NB4 (cell line): ENCODE results near the gene GCLC.

ENCODE experiments used
- CTCF ChIP-seq: IDR thresholded peaks from one replicate; pipeline ENCODE4 v1.5.1; 2012; ENCODE audit warnings: low read depth, low read length
- POLR2A ChIP-seq: IDR thresholded peaks from 2 replicates; pipeline ENCODE4 v1.6.1; 2011; ENCODE audit warnings: mild to moderate bottlenecking; ENCODE audit not compliant: insufficient read length; ENCODE audit errors: extremely low read depth

DNA sequence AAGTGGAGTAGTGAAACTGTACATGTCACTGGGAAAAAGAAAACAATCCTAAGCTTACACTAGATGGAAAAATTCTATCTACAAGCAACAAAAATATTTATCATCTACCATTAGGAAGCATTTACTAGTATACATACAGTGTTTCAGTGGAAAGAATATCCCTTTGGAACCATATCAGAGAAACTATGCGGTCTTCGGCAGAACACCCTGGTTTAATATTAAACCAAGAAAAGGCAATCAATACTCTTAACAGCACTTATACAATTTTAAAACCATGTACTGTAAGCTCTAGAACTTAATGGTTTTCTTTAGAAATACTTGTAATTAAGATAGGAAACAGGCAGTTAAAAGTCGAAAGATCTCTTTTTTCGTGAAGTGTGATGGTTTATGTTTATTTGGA, 32.3 kb downstream of the GCLC start:
- TF ChIP-seq CTCF: no peak
- no peak for TF ChIP-seq POLR2A
